HCT116 (cell line): ENCODE results near the gene LIMA1. TPM values are rescaled to one million over a fixed set of nuclear protein-coding genes. Genes with fewer than 3 reads are reported as not detected.
A peak's percentile ranks its signal among the peaks of the same experiment; 100 is the strongest.

Source experiments
- ATAC-seq: fragments of 200-7000 bp; cut with Tn5 transposase; 2 replicates; pipeline ENCODE4 v1.9.1; 2020; ENCODE audit warnings: mild to moderate bottlenecking, moderate library complexity
- BruUV-seq: library from RNA; stranded (reverse); fragments of 400-500 nt; replicated peaks from 2 replicates; lab custom pipeline; 2021; lab: Mats Ljungman, UMichigan
- CTCF ChIA-PET: fragments of 300-600 bp; sonication (Branson Sonifier 250); formaldehyde crosslinking; loops from one replicate; lab custom pipeline; 2021; ENCODE audit warnings: antibody characterized with exemption; lab: Charles Lee
- POLR2A ChIA-PET: fragments of 300-600, 350-600 bp; sonication (Branson Sonifier 250); formaldehyde crosslinking; loops from one replicate; lab custom pipeline; 2021; ENCODE audit warnings: antibody characterized with exemption; lab: Charles Lee
- RAD21 ChIA-PET, 2 experiments: fragments of 300-600 bp; sonication (Branson Sonifier 250); formaldehyde crosslinking; loops; one replicate each; lab custom pipeline; 2023; ENCODE audit warnings: low total read pairs in 2 of 2; ENCODE audit not compliant: uncharacterized antibody in 2 of 2, unreplicated experiment in 2 of 2, low non-redundant PET in 1 of 2; lab: Charles Lee
- DNase-seq: peaks from one replicate; pipeline ENCODE4 v3.0.0-alpha.2; 2010; ENCODE audit warnings: low read depth, low spot score
- H2AFZ ChIP-seq: fragments of 200-600 bp; shearing (Covaris generic), sonication (generic); 2 replicates; pipeline ENCODE4 v1.6.1; 2017; ENCODE audit warnings: low read depth, mixed run types, mixed read lengths, antibody characterized with exemption, low read length; ENCODE audit not compliant: poor library complexity, severe bottlenecking
- H3K27ac ChIP-seq: 2 replicates; pipeline ENCODE4 v1.5.1; 2012; ENCODE audit warnings: low read depth, low read length
- H3K27me3 ChIP-seq: fragments of 200-600 bp; sonication (generic); 2 replicates; pipeline ENCODE4 v1.6.1; 2016; ENCODE audit warnings: mixed run types, low read length, mixed read lengths; ENCODE audit not compliant: insufficient read depth
- H3K36me3 ChIP-seq, 2 experiments: fragments of 200-500 bp in 1 of 2; fragments of 200-600 bp in 1 of 2; sonication (Bioruptor generic) in 1 of 2; sonication (generic) in 1 of 2; 2 replicates each; pipeline versions ENCODE4 v1.5.1 to v1.6.1; 2014 to 2016; ENCODE audit warnings: low read length in 2 of 2, inconsistent platforms in 1 of 2, mixed read lengths in 1 of 2, mixed run types in 1 of 2; ENCODE audit not compliant: insufficient read depth in 2 of 2, control insufficient read depth in 1 of 2
- H3K4me1 ChIP-seq, 2 experiments: fragments of 200-600 bp in 1 of 2; sonication (generic) in 1 of 2; 2 replicates each; pipeline versions ENCODE4 v1.5.1 to v1.6.1; 2012 to 2017; ENCODE audit warnings: low read length in 2 of 2, inconsistent platforms in 1 of 2, mild to moderate bottlenecking in 1 of 2, mixed read lengths in 1 of 2, mixed run types in 1 of 2, moderate library complexity in 1 of 2; ENCODE audit not compliant: insufficient read depth in 2 of 2, control insufficient read depth in 1 of 2
- H3K4me2 ChIP-seq: fragments of 200-600 bp; sonication (generic); 2 replicates; pipeline ENCODE4 v1.6.1; 2017; ENCODE audit warnings: mixed run types, low read length, mixed read lengths
- H3K4me3 ChIP-seq, 2 experiments: fragments of 200-600 bp in 1 of 2; sonication (generic) in 1 of 2; replicated peaks in 1 of 2; 2 replicates each; pipeline ENCODE4 v1.5.1; 2011 to 2016; ENCODE audit warnings: low read length in 2 of 2, control low read depth in 1 of 2, low read depth in 1 of 2, mild to moderate bottlenecking in 1 of 2, mixed read lengths in 1 of 2, mixed run types in 1 of 2
- H3K79me2 ChIP-seq: fragments of 200-600 bp; sonication (generic); 2 replicates; pipeline ENCODE4 v1.6.1; 2017; ENCODE audit warnings: mild to moderate bottlenecking, mixed run types, low read length, moderate library complexity, mixed read lengths; ENCODE audit not compliant: insufficient read depth
- H3K9ac ChIP-seq: fragments of 200-600 bp; sonication (generic); 2 replicates; pipeline ENCODE4 v1.6.1; 2016; ENCODE audit warnings: low read length, mixed read lengths
- H3K9me2 ChIP-seq: fragments of 200-600 bp; sonication (generic), shearing (Covaris generic); 2 replicates; pipeline ENCODE4 v1.6.1; 2017; ENCODE audit warnings: mixed run types, mild to moderate bottlenecking, moderate library complexity; ENCODE audit not compliant: insufficient read depth
- H3K9me3 ChIP-seq, 2 experiments: fragments of 200-500 bp in 1 of 2; fragments of 200-600 bp in 1 of 2; sonication (Bioruptor generic) in 1 of 2; sonication (generic) in 1 of 2; 2 replicates each; pipeline ENCODE4 v1.6.1; 2014 to 2017; ENCODE audit warnings: low read length in 2 of 2, mixed read lengths in 2 of 2, inconsistent platforms in 1 of 2, low read depth in 1 of 2, mild to moderate bottlenecking in 1 of 2, mixed run types in 1 of 2, moderate library complexity in 1 of 2; ENCODE audit not compliant: control insufficient read depth in 1 of 2, insufficient read depth in 1 of 2
- H4K20me1 ChIP-seq: fragments of 200-600 bp; sonication (generic), shearing (Covaris generic); 2 replicates; pipeline ENCODE4 v1.6.1; 2017; ENCODE audit warnings: mixed run types, mild to moderate bottlenecking, moderate library complexity; ENCODE audit not compliant: insufficient read depth
- ATF3 ChIP-seq: IDR thresholded peaks from 2 replicates; pipeline ENCODE4 v1.6.1; 2012
- CBX3 ChIP-seq: IDR thresholded peaks from 2 replicates; pipeline ENCODE4 v1.6.1; 2012; ENCODE audit warnings: low read depth
- CEBPB ChIP-seq: IDR thresholded peaks from 2 replicates; pipeline ENCODE4 v1.6.1; 2012; ENCODE audit warnings: low read depth
- CTCF ChIP-seq, 3 experiments: fragments of 200-600 bp in 1 of 3; sonication (generic) in 1 of 3; IDR thresholded peaks in 2 of 3; conservative IDR thresholded peaks in 1 of 3; 2 replicates each; pipeline ENCODE4 v1.5.1; 2012 to 2017; ENCODE audit warnings: low read depth in 2 of 3, low read length in 2 of 3, antibody characterized with exemption in 1 of 3, borderline replicate concordance in 1 of 3, control low read depth in 1 of 3, mild to moderate bottlenecking in 1 of 3, mixed read lengths in 1 of 3, mixed run types in 1 of 3, moderate library complexity in 1 of 3; ENCODE audit not compliant: insufficient read depth in 1 of 3
- EGR1 ChIP-seq: IDR thresholded peaks from 2 replicates; pipeline ENCODE4 v1.6.1; 2012; ENCODE audit warnings: low read depth
- ELF1 ChIP-seq: IDR thresholded peaks from 2 replicates; pipeline ENCODE4 v1.6.1; 2012; ENCODE audit warnings: low read depth, borderline replicate concordance
- FOSL1 ChIP-seq: IDR thresholded peaks from 2 replicates; pipeline ENCODE4 v1.6.1; 2012; ENCODE audit warnings: low read depth
- JUND ChIP-seq: IDR thresholded peaks from 2 replicates; pipeline ENCODE4 v1.6.1; 2012
- REST ChIP-seq: IDR thresholded peaks from 2 replicates; pipeline ENCODE4 v1.6.1; 2012; ENCODE audit warnings: low read depth
- SP1 ChIP-seq: IDR thresholded peaks from 2 replicates; pipeline ENCODE4 v1.6.1; 2012; ENCODE audit warnings: low read depth
- SRF ChIP-seq: IDR thresholded peaks from 2 replicates; pipeline ENCODE4 v1.6.1; 2012; ENCODE audit warnings: low read depth
- TCF7L2 ChIP-seq: IDR thresholded peaks from 2 replicates; pipeline ENCODE4 v1.7.0; 2011; ENCODE audit warnings: borderline replicate concordance, inconsistent platforms; ENCODE audit not compliant: insufficient read depth, insufficient read length; ENCODE audit errors: extremely low read depth
- YY1 ChIP-seq: IDR thresholded peaks from 2 replicates; pipeline ENCODE4 v1.6.1; 2011; ENCODE audit warnings: low read length, low read depth, moderate library complexity, mild to moderate bottlenecking; ENCODE audit not compliant: insufficient replicate concordance; ENCODE audit errors: extremely low read depth
- ZBTB33 ChIP-seq: IDR thresholded peaks from 2 replicates; pipeline ENCODE4 v1.6.1; 2011; ENCODE audit warnings: mild to moderate bottlenecking, low read length, moderate library complexity; ENCODE audit not compliant: insufficient replicate concordance; ENCODE audit errors: extremely low read depth
- ZFX ChIP-seq: fragments of 450-650 bp; IDR thresholded peaks from 2 replicates; pipeline ENCODE4 v1.6.1; 2017
- ZNF274 ChIP-seq: fragments of 200-500 bp; sonication (Bioruptor generic); IDR thresholded peaks from 2 replicates; pipeline ENCODE4 v1.6.1; 2014; ENCODE audit warnings: mild to moderate bottlenecking, low read depth, low read length, inconsistent platforms
- intact Hi-C: fragments of 100-400 bp; cut with micrococcal nuclease; formaldehyde crosslinking; loops from 2 replicates; pipeline ENCODE4 v1.10.0; 2022
- total RNA-seq: library from RNA; stranded (reverse); gene quantifications from one replicate; pipeline ENCODE4 v1.2.1, GENCODE V29; 2021; ENCODE audit not compliant: unreplicated experiment

The LIMA1 gene
- total RNA-seq, 1 experiment from 2014 or later, result 79.6 TPM

GRCh38 chr12:50224026-50224692 is 59.2 kb downstream of the LIMA1 start (continued):
- TF ChIP-seq REST, result no peak

- TSS peak; percentile 76 for BruUV-seq
- no peaks in the 10 kb centered on the region for H4K20me1 ChIP-seq
- H3K9me3 ChIP-seq, result no peaks in the 10 kb centered on the region
- intact Hi-C loops, result no loop called here
- H3K4me3 ChIP-seq, result peak overlapping the region; percentile 47 to 58
- peak overlapping the region; percentile 93 for H3K4me2 ChIP-seq
- peaks cover 75 to 89% of the 10 kb centered on the region in 2 experiments for H3K4me1 ChIP-seq
- DNase-seq (peak; percentile 52), ATAC-seq (peak; percentile 44)
- H3K9ac ChIP-seq, result peak overlapping the region; percentile 86
- no peaks in the 10 kb centered on the region for H3K36me3 ChIP-seq
- peak overlapping the region; percentile 86 for H3K27ac ChIP-seq
- H3K79me2 ChIP-seq, result peaks cover 51% of the 10 kb centered on the region
- no peaks in the 10 kb centered on the region for H3K9me2 ChIP-seq
- POLR2A ChIA-PET, result interaction anchor here (0.7 to 2.4 kb wide), 7 partner anchors 10 to 94 kb away, joined by 3 to 10 read pairs (median 3); no protein-coding TSS in a partner anchor
- no peak overlapping the region for H2AFZ ChIP-seq
- RAD21 ChIA-PET, result no interaction called here
- H3K27me3 ChIP-seq, result no peaks in the 10 kb centered on the region
- CTCF ChIA-PET, result interaction anchor here (0.7 to 1.7 kb wide), 3 partner anchors 36 to 115 kb away, joined by 3 to 6 read pairs (median 3); no protein-coding TSS in a partner anchor
- peak; percentile 99 for TF ChIP-seq SRF
- TF ChIP-seq FOSL1, result no peak
- no peak for TF ChIP-seq ELF1
- no peak for TF ChIP-seq YY1
- TF ChIP-seq EGR1, result no peak
- TF ChIP-seq ZNF274, result no peak
- TF ChIP-seq ATF3, result no peak
- no peak for TF ChIP-seq JUND
- TF ChIP-seq ZBTB33, result no peak
- no peak for TF ChIP-seq TCF7L2
- no peak for TF ChIP-seq CEBPB
- no peak for TF ChIP-seq ZFX
- no peak for TF ChIP-seq CBX3
- TF ChIP-seq CTCF (IDR thresholded peaks at IDR 0.05 in 2 of 3, conservative IDR thresholded peaks at IDR 0.05 in 1 of 3; ENCODE audit: borderline replicate concordance in 1 of 3, insufficient read depth in 1 of 3, low read depth in 2 of 3, low read length in 2 of 3), result peak in 2 of 3 experiments; percentile 13 to 26; a peak in 1 of 6 replicates
- TF ChIP-seq SP1, result no peak
These were observed 61.0 kb downstream of the LIMA1 start for GRCh38 chr12:50222275-50222783.
